Activated CD4-positive, alpha-beta T cell treated with anti-CD3 and anti-CD28 coated beads, Interleukin-2, amount 10 ng/mL, durations not matched to agents 7 days and 5 days (primary cell): ENCODE results near the gene NOXRED1. TPM values are rescaled to one million over a fixed set of nuclear protein-coding genes. Genes with fewer than 3 reads are reported as not detected.

Source experiments
- CTCF ChIA-PET: fragments of 350-600 bp; sonication (Branson Sonifier 250); formaldehyde crosslinking; loops from one replicate; lab custom pipeline; 2021; ENCODE audit warnings: antibody characterized with exemption; lab: Charles Lee
- POLR2A ChIA-PET: fragments of 350-600 bp; sonication (Branson Sonifier 250); formaldehyde crosslinking; loops from one replicate; lab custom pipeline; 2021; ENCODE audit warnings: antibody characterized with exemption; lab: Charles Lee
- DNase-seq: peaks from one replicate; pipeline ENCODE4 v3.0.0-alpha.2; 2020
- H3K27ac Mint-ChIP-seq: one replicate; pipeline ENCODE4 v1.8.0; 2021; ENCODE audit warnings: mild to moderate bottlenecking, moderate library complexity, mixed read lengths
- H3K27me3 Mint-ChIP-seq: one replicate; pipeline ENCODE4 v1.8.0; 2021; ENCODE audit warnings: mixed read lengths
- H3K36me3 Mint-ChIP-seq: one replicate; pipeline ENCODE4 v1.8.0; 2021; ENCODE audit warnings: low read depth, mixed read lengths
- H3K4me1 Mint-ChIP-seq: one replicate; pipeline ENCODE4 v1.8.0; 2021; ENCODE audit warnings: mixed read lengths
- H3K4me3 Mint-ChIP-seq: one replicate; pipeline ENCODE4 v1.8.0; 2021; ENCODE audit warnings: mild to moderate bottlenecking, moderate library complexity, mixed read lengths
- H3K9me3 Mint-ChIP-seq: one replicate; pipeline ENCODE4 v1.8.0; 2021; ENCODE audit warnings: mixed read lengths
- total RNA-seq, 2 experiments: library from RNA; stranded (reverse); gene quantifications; one replicate each; pipeline ENCODE4 v1.2.3, GENCODE V29; 2021

NOXRED1 gene, protein sequence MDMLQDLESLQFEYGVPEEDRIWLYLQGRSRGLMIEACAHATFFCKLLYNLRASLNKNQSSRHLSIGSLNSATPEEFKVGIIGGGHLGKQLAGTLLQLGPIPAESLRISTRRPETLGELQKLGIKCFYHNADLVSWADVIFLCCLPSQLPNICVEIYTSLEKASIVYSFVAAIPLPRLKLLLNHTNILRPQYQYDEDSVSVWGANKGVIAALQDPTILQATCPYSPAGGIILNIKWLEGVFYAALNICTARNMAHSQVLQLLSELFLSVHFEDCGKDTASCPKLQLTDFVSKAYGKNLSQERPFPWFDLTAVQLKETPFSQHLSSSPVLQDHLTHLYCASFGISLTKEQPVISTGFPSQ
- under 1 TPM; 0.22 to 0.67 TPM for total RNA-seq

DNA sequence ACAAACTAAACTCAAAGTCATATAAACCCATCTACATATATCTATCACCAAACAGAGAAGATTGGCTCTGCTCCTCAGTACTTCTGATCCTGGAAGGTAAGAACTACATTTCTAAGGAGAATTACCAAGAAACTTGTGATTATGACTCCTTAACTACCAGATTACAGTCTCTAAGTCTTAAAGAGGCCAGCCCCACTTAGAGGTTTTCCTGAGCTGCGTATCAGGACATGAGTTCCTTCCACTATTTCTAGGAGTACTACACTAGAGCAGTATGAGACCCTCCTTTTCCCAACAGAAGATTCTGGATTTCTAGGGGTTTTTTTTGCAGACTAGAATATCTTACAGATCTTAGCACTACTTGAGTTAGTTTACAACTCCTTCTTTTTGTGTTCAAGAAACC is at the start of gene NOXRED1:
TSS of gene NOXRED1 (minus strand) at position 101 of the 400 bp plus-strand sequence. CDS start 634 bp downstream, outside the sequence.
- no peak within 1 kb of the TSS for H3K27ac Mint-ChIP-seq
- no peak for DNase-seq
- peaks cover 3% of the 10 kb centered on the region for H3K27me3 Mint-ChIP-seq
- H3K4me3 Mint-ChIP-seq: no peak within 1 kb of the TSS
- H3K4me1 Mint-ChIP-seq: no peaks in the 10 kb centered on the region
- peaks cover 63% of the 10 kb centered on the region for H3K36me3 Mint-ChIP-seq
- ChIA-PET POLR2A (no interaction called here), CTCF (no interaction called here)
- H3K9me3 Mint-ChIP-seq: peaks cover 6% of the 10 kb centered on the region

DNA sequence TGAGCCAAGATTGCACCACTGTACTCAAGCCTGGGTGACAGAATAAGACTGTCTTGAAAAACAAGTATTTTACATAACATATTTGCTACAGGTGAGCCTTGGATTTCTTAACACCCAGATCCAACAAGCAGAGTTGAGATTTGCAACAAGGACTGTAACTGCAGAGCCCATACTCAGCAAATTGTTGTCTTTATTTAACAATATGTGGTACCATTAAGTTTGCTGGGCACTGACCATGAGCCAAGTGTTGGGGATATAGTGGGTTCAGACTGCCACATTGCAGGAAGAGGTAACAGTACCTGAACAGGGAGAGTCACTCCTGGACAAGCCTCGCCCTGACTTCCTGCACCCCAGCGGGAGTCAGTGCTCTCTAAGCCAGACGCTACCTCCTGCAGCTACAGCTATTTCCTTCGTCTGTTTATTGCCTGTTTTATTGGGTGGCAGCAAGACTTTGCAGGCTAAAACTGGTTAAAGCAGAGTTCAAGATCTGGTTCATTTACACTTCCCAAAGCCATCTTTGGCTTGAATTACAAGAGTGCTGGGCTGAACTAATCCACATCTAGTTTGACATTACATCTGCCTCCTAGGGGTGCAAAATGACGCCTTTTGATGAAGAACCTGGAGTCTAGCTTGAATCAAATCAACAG is 47.0 kb upstream of the NOXRED1 start:
- no peaks in the 10 kb centered on the region for H3K9me3 Mint-ChIP-seq
- H3K36me3 Mint-ChIP-seq: peaks cover 30% of the 10 kb centered on the region
- no peaks in the 10 kb centered on the region for H3K4me1 Mint-ChIP-seq
- peaks cover 5% of the 10 kb centered on the region for H3K27me3 Mint-ChIP-seq
- no peak for DNase-seq
- CTCF ChIA-PET: interaction anchor here (1.8 kb wide), 1 partner anchor 11 kb away, joined by 5 read pairs; no protein-coding TSS in a partner anchor
- H3K4me3 Mint-ChIP-seq: no peak overlapping the region
- POLR2A ChIA-PET: no interaction called here
- no peak overlapping the region for H3K27ac Mint-ChIP-seq

DNA sequence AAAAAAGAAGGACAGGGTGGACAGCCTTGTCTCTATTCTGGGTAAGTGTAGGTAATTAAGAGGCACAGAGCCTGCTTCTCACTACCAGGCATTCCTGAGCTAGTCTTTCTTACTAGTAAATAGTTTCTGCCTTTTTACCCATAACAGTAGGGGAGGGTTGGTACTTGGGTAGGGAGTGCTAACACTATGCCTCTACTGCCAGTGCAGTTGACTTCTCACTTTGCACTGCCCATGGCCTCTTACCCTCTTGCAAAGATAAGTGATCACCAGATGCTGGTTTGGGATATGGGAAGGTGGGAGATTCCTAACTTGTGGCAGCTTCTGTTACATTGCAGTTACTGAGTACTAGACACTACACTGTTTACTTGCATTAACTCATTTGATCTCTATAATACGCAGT is 46.2 kb upstream of the NOXRED1 start:
- H3K36me3 Mint-ChIP-seq: peaks cover 38% of the 10 kb centered on the region
- H3K4me3 Mint-ChIP-seq: no peak overlapping the region
- ChIA-PET CTCF (interaction anchor here (1.8 kb wide), 1 partner anchor 11 kb away, joined by 5 read pairs; no protein-coding TSS in a partner anchor), POLR2A (no interaction called here)
- DNase-seq: no peak
- no peaks in the 10 kb centered on the region for H3K4me1 Mint-ChIP-seq
- H3K9me3 Mint-ChIP-seq: no peaks in the 10 kb centered on the region
- H3K27me3 Mint-ChIP-seq: peaks cover 5% of the 10 kb centered on the region
- no peak overlapping the region for H3K27ac Mint-ChIP-seq

DNA sequence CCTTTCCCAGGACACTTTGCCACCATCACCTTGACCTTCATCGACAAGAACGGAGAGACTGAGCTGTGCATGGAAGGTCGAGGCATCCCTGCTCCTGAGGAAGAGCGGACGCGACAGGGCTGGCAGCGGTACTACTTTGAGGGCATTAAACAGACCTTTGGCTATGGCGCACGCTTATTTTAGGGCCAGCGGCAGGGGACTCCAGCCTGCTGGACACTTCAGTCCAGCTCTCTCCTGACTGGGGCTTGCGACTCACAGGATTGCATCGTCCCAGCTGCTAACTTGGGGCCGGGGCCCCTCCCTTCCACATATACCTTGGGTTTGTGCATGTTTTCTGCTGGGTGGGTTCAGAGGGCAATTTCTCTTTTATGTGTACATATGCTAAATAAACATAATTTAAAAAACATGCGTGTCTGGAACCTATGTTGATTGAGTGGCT is 45.8 kb upstream of the NOXRED1 start:
- CTCF ChIA-PET: interaction anchor here (0.7 to 1.8 kb wide), 2 partner anchors 10 to 111 kb away, joined by 3 to 5 read pairs; no protein-coding TSS in a partner anchor
- Mint-ChIP-seq H3K4me3 (no peak overlapping the region), H3K36me3 (peaks cover 40% of the 10 kb centered on the region), H3K27ac (no peak overlapping the region), H3K4me1 (no peaks in the 10 kb centered on the region), H3K27me3 (peaks cover 5% of the 10 kb centered on the region), H3K9me3 (no peaks in the 10 kb centered on the region)
- POLR2A ChIA-PET: no interaction called here
- DNase-seq: no peak

DNA sequence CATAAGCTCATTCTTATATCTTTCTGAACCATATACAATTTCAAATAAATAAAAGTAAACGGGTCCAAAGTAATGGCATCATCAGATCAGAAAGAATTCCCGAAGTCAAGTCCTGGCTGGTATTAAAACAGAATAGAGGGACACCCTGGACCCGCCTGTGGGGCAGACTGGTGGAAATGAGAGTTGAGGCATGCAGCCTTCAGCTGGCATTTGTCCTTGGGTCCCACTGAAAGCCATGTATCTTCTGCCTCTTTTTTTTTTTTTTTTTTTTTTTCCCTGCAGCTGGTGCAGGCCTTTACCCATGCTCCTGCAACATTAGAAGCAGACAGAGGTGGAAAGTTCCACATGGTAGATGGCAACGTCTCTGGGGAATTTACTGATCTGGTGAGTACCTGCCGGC is 44.5 kb upstream of the NOXRED1 start:
- no peak for DNase-seq
- Mint-ChIP-seq H3K9me3 (no peaks in the 10 kb centered on the region), H3K36me3 (peaks cover 47% of the 10 kb centered on the region), H3K4me1 (no peaks in the 10 kb centered on the region), H3K27me3 (peaks cover 5% of the 10 kb centered on the region), H3K4me3 (no peak overlapping the region), H3K27ac (no peak overlapping the region)
- CTCF ChIA-PET: interaction anchor here (0.6 to 0.8 kb wide), 2 partner anchors 9 to 1552 kb away, joined by 3 to 4 read pairs; no protein-coding TSS in a partner anchor
- POLR2A ChIA-PET: no interaction called here

DNA sequence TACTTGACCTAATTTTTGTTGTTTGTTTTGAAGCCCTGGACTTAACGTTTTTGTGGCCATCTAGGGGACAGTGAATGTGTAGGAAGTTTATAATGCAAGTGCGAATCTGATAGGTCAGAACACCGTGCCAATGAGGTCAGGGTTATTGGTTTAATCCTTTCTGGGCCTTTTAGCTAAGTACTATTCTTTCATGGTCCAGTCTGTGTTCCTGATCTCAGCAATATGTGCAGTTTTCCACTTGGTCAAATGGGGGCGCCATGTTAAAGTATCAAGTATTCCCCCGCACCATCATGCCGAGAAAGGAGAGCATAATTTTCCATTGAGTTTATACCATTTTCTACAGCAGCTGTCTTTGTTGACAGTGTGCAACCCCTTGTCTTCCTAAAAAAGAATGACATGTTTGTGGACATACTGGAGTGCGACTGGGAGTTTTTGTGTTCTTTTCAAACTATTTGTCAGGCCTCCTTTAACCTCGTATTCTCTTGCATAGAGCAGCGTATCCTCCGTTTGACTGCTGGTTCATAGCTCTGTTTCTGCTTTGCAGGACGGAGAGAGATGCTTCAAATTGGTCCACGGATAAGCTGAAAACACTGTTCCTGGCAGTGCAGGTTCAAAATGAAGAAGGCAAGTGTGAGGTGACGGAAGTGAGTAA is 35.9 kb upstream of the NOXRED1 start:
- Mint-ChIP-seq H3K36me3 (peaks cover 46% of the 10 kb centered on the region), H3K4me1 (peaks cover 39% of the 10 kb centered on the region), H3K27ac (peak overlapping the region; percentile 100), H3K4me3 (peak overlapping the region; percentile 100), H3K9me3 (no peaks in the 10 kb centered on the region), H3K27me3 (no peaks in the 10 kb centered on the region)
- peak; percentile 78 for DNase-seq
- CTCF ChIA-PET: interaction anchor here (0.8 to 2.0 kb wide), 11 partner anchors 9 to 359 kb away, joined by 3 to 6 read pairs (median 3); partner anchors contain the start of genes SAMD15 and TMED8
- POLR2A ChIA-PET: interaction anchor here (0.6 kb wide), 1 partner anchor 10 kb away, joined by 3 read pairs; no protein-coding TSS in a partner anchor

DNA sequence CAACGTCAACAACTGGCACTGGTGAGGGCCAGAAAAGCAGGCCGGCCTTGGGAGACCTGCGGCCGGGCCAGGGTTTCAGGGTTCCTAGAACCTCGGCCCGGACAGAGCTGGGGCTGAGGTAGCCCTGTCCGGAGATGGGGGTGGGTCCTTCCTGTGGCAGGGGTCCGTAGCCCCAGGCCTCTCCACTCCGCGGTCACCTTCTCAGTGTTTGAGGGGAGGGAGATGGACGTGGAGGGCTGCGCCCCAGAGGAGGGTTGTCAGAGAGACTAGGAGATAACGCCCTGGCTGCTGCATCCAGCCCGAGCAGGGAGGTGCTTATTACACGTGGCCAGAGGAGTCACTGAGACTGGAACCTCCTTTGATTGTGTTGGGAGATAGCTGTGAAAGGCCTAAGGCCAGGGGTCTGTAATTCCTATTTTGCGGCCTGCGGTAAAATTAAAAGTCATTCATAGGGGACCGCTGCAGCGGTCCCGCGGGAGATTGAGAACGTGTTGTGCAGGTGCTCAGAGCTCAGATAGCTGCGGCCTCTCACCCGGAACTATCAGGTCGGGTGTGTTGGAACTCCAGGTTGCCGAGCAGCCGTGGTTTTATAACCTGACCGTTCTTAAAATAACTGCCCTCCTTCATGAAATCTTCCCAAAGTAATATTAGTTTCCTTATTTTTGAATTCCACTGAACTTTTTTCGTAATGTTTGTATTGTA is 35.1 kb upstream of the NOXRED1 start:
- POLR2A ChIA-PET: no interaction called here
- Mint-ChIP-seq H3K4me1 (peaks cover 39% of the 10 kb centered on the region), H3K27ac (peak overlapping the region; percentile 100), H3K4me3 (peak overlapping the region; percentile 100), H3K36me3 (peaks cover 41% of the 10 kb centered on the region), H3K27me3 (no peaks in the 10 kb centered on the region), H3K9me3 (no peaks in the 10 kb centered on the region)
- DNase-seq: peak; percentile 44
- CTCF ChIA-PET: interaction anchor here (0.8 to 2.0 kb wide), 9 partner anchors 9 to 155 kb away, joined by 3 to 6 read pairs (median 4); partner anchors contain the start of genes SAMD15 and TMED8

DNA sequence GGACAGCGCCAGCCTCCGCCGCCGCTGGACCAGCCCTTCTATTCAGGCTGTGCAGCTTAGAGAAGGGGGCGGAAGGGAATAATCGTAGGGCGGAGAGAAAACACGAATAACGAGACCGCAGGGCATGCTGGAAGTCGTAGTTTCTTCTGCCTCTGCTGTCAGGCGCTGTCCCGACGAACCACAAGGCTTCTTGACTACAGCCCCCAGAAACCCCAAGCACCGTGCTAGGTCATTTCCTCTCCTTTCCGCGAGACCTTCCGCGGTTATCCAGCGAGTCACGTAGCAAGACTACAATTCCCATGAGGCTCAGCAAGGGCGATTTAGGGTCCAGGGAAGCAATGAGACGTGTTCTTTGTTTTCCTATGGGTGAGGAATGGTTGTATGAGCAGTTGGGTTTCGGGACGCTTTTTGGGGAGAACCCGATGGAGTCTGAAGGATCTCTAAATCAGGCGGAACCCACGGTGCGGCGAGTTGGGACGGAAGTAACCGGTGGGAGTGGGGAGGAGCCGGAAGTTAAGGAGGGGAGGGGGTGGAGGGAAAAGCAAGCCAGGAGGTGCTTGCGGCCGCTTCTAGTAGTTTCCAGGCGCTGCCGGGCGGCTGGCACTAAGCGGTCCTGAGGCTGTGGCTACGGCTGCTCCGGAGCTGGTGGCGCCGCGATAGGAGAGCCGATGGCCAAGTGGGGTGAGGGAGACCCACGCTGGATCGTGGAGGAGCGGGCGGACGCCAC is 34.4 kb upstream of the NOXRED1 start, which contains the start of the genes AHSA1 and VIPAS39:
TSS of gene AHSA1 (plus strand) at position 572 of the 727 bp plus-strand sequence. CDS start at position 669, 97 bp downstream.
TSS of gene VIPAS39 (minus strand) at position 80 of the 727 bp plus-strand sequence. CDS start 3,499 bp downstream, outside the sequence.
- no peaks in the 10 kb centered on the region for H3K27me3 Mint-ChIP-seq
- H3K9me3 Mint-ChIP-seq: no peaks in the 10 kb centered on the region
- H3K4me3 Mint-ChIP-seq: peak within 1 kb of the TSS; percentile 100
- peak; percentile 98 for DNase-seq
- CTCF ChIA-PET: interaction anchor here (0.6 to 2.0 kb wide), 5 partner anchors 12 to 137 kb away, joined by 3 to 5 read pairs (median 3); partner anchors contain the start of genes GSTZ1, SAMD15 and TMED8
- peaks cover 39% of the 10 kb centered on the region for H3K36me3 Mint-ChIP-seq
- POLR2A ChIA-PET: no interaction called here
- H3K4me1 Mint-ChIP-seq: peaks cover 39% of the 10 kb centered on the region
- peak within 1 kb of the TSS; percentile 100 for H3K27ac Mint-ChIP-seq

DNA sequence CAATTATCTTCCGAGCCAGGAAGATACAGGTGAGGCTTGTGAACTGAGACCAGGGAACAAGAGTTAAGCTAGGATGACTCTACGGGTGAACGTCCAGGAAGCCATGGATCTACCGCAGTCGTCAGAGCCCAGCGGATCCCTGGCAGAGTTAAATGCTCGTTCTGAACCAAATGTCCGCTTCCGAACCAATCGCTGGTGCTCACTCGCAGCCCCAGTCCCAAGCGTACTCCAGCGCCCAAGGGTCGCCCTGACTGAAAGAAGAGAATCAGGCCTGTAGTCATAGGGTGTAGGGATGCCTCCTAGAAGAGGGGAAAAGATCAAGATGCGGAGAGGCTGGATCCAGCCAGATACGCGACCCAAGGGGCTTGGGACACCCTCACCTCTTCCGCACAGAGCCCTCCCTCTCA is 33.8 kb upstream of the NOXRED1 start:
- peak overlapping the region; percentile 100 for H3K27ac Mint-ChIP-seq
- peak overlapping the region; percentile 100 for H3K4me3 Mint-ChIP-seq
- no peak for DNase-seq
- peaks cover 35% of the 10 kb centered on the region for H3K36me3 Mint-ChIP-seq
- H3K4me1 Mint-ChIP-seq: peaks cover 39% of the 10 kb centered on the region
- no peaks in the 10 kb centered on the region for H3K9me3 Mint-ChIP-seq
- POLR2A ChIA-PET: no interaction called here
- CTCF ChIA-PET: interaction anchor here (0.6 to 1.1 kb wide), 2 partner anchors 94 to 136 kb away, joined by 3 read pairs; partner anchors contain the start of gene GSTZ1
- no peaks in the 10 kb centered on the region for H3K27me3 Mint-ChIP-seq

DNA sequence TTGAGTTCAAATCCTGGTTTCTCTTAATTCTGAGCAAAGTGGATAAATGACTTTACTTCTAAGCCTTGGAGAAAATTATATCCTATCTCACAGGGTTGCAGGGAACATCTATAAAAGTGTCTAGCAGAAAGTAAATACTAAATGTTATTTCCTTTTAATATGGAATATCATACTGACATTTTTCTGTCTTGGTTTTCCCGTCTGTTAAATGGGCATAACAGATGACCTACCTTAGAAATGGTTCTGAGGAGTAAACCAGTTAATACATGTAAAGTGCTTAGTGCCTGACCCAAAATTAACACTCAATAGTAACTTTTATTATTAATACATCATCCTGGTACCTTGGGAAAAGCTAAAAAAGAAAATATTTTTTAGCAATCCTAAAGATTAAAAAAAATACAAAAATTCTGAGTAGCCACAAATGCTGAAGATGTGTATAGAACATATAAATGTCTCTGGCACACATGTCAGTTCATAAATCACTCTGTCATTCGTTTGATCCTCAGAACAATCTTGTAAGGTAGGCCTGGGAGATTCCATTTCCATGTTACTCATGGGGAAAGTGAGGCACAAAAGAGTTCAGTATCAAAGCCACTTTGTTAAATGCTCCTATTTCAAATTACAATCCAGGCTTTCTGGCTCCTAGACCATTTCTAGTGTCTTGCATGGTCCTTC is 32.8 kb upstream of the NOXRED1 start:
- peak overlapping the region; percentile 100 for H3K4me3 Mint-ChIP-seq
- peaks cover 31% of the 10 kb centered on the region for H3K4me1 Mint-ChIP-seq
- peaks cover 31% of the 10 kb centered on the region for H3K36me3 Mint-ChIP-seq
- CTCF ChIA-PET: interaction anchor here (0.6 kb wide), 1 partner anchor 12 kb away, joined by 3 read pairs; no protein-coding TSS in a partner anchor
- no peaks in the 10 kb centered on the region for H3K9me3 Mint-ChIP-seq
- POLR2A ChIA-PET: no interaction called here
- no peak overlapping the region for H3K27ac Mint-ChIP-seq
- DNase-seq: no peak
- no peaks in the 10 kb centered on the region for H3K27me3 Mint-ChIP-seq

DNA sequence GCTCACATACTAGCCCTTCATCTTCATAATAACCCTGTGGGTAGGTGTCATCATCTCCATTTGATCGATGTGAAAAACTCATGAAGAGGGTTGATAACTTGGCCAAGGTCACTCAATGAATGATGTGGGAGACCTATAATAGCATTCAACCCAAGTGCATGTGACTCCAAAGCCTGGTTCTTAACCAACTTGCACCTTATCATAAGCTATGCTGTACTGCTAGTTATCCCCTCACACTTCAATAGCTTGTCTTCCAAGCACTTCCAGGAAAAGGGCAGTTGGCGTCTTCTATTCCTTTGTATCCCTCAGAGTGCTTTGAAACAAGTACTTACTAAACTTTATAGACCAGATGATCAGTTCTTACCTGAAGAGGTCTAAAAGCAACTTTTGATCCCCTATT is 18.9 kb upstream of the NOXRED1 start:
- no peak overlapping the region for H3K4me3 Mint-ChIP-seq
- H3K27me3 Mint-ChIP-seq: no peaks in the 10 kb centered on the region
- H3K4me1 Mint-ChIP-seq: no peaks in the 10 kb centered on the region
- peaks cover 34% of the 10 kb centered on the region for H3K36me3 Mint-ChIP-seq
- ChIA-PET POLR2A (no interaction called here), CTCF (no interaction called here)
- no peak for DNase-seq
- H3K27ac Mint-ChIP-seq: no peak overlapping the region
- H3K9me3 Mint-ChIP-seq: no peaks in the 10 kb centered on the region
